Stomach (tissue), 19 donors: ENCODE data around the gene RASA1. TPM values are rescaled to one million over a fixed set of nuclear protein-coding genes. Genes with fewer than 3 reads are reported as not detected.
A peak's percentile ranks its signal among the peaks of the same experiment; 100 is the strongest.

Experiments used
- DNase-seq, 2 donors: peaks; one replicate each; pipeline versions ENCODE4 v3.0.0 to v3.0.0-alpha.2; 2013 to 2019
- H3K27ac ChIP-seq, 5 donors: fragments of 200-600 bp in 4 of 5; sonication (generic) in 4 of 5; one replicate each; pipeline ENCODE4 v1.5.1; 2013 to 2019; ENCODE audit warnings: mild to moderate bottlenecking in 1 of 5, moderate library complexity in 1 of 5
- H3K27me3 ChIP-seq, 3 donors: fragments of 200-600 bp; sonication (generic); one replicate each; pipeline ENCODE4 v1.5.1; 2017 to 2019; ENCODE audit warnings: mixed run types in 1 of 3
- H3K36me3 ChIP-seq, 4 donors: fragments of 200-600 bp; sonication (generic); 1 replicate in 3 of 4; 2 replicates in 1 of 4; pipeline ENCODE4 v1.5.1; 2016 to 2019
- H3K4me1 ChIP-seq, 4 donors: fragments of 200-600 bp; sonication (generic); one replicate each; pipeline ENCODE4 v1.5.1; 2016 to 2019
- H3K4me3 ChIP-seq, 4 donors: fragments of 200-600 bp; sonication (generic) in 3 of 4; one replicate each; pipeline ENCODE4 v1.5.1; 2016 to 2019; ENCODE audit warnings: mild to moderate bottlenecking in 1 of 4
- H3K9me3 ChIP-seq, 4 donors: fragments of 200-600 bp; sonication (generic); one replicate each; pipeline ENCODE4 v1.5.1; 2016 to 2019
- EP300 ChIP-seq: sonication (generic); formaldehyde crosslinking; IDR thresholded peaks from one replicate; pipeline ENCODE4 v1.6.1; 2017; ENCODE audit warnings: antibody characterized with exemption
- POLR2A ChIP-seq, 4 donors: fragments of 450-650 bp; IDR thresholded peaks; one replicate each; pipeline ENCODE4 v1.6.1; 2016; ENCODE audit warnings: antibody characterized with exemption in 4 of 4, control low read depth in 2 of 4, mild to moderate bottlenecking in 1 of 4, moderate library complexity in 1 of 4
- POLR2AphosphoS5 ChIP-seq, 3 donors: sonication (generic); formaldehyde crosslinking; IDR thresholded peaks; one replicate each; pipeline ENCODE4 v1.6.1; 2016; ENCODE audit warnings: antibody characterized with exemption in 3 of 3
- WGBS, 5 donors: extraction: QIAGEN DNeasy Blood & Tissue Kit in 3 of 5; methylation state at CpG; one replicate each; pipeline versions ENCODE4 v1.1.5 to v1.1.7; 2013 to 2018; 5-methylcytosine and 5-hydroxymethylcytosine counted together
- intact Hi-C: fragments of 100-400 bp; cut with DNase I; formaldehyde crosslinking; loops from one replicate; pipeline ENCODE4 v1.15.1; 2023; ENCODE audit warnings: low total_unique reads
- long read RNA-seq, 10 donors: transcript quantifications; one replicate each; lab custom pipeline, GENCODE V29; 2026
- polyA plus RNA-seq, 3 donors: library from polyadenylated mRNA; stranded (reverse); fragments of 200-250 nt; gene quantifications; one replicate each; pipeline ENCODE4 v1.2.3, GENCODE V29; 2013
- total RNA-seq, 5 donors: library from RNA; depleted of rRNA; stranded (reverse); fragments of >200 nt; gene quantifications; one replicate each; pipeline versions ENCODE4 v1.1.0 to v1.2.3, GENCODE V29; 2014 to 2016
- TF ChIP-seq, protein P1 (sequence below), 7 experiments: fragments of 450-650 bp in 4 of 7; fragments of 200-600 bp in 3 of 7; sonication (generic) in 3 of 7; IDR thresholded peaks; one replicate each; pipeline ENCODE4 v1.5.1; 2016 to 2019; ENCODE audit warnings: antibody characterized with exemption in 7 of 7, control low read depth in 2 of 7, mild to moderate bottlenecking in 1 of 7
- donor health status: healthy with polysubstance abuse.
- donor health status: Bipolar disorder and iron deficiency.
- donor health status: healthy.

The RASA1 gene
- total RNA-seq: 10 to 100 TPM; 17.7 to 89.3 (median 22.2) TPM
- 10 to 100 TPM in 1 of 3 donors, 1 to 10 TPM in 2; 7.3 to 10.1 (median 8.4) TPM for polyA plus RNA-seq
- long read RNA-seq, donor 1: 0 reads
- long read RNA-seq, donor 2, partial matches to known transcripts: 7 of 7 reads
- long read RNA-seq, donor 2, other reads (novel, unspliced or antisense): 0 of 7 reads
- long read RNA-seq, donor 3, partial matches to known transcripts: 0 of 1 reads
- long read RNA-seq, donor 3, other reads (novel, unspliced or antisense): 0 of 1 reads
- long read RNA-seq, donor 4: 0 reads
- long read RNA-seq, donor 5, partial matches to known transcripts: 5 of 22 reads
- long read RNA-seq, donor 5, other reads (novel, unspliced or antisense): 14 of 22 reads
- long read RNA-seq, donor 6, transcript RASA1-201 (25 exons, 3,752 nt): major isoform, 7 of 57 reads
- long read RNA-seq, donor 6, partial matches to known transcripts: 22 of 57 reads
- long read RNA-seq, donor 6, other reads (novel, unspliced or antisense): 28 of 57 reads
- long read RNA-seq, donor 7, partial matches to known transcripts: 21 of 22 reads
- long read RNA-seq, donor 7, other reads (novel, unspliced or antisense): 0 of 22 reads
- long read RNA-seq, donor 8, partial matches to known transcripts: 0 of 14 reads
- long read RNA-seq, donor 8, other reads (novel, unspliced or antisense): 13 of 14 reads
- long read RNA-seq, donor 9, partial matches to known transcripts: 13 of 26 reads
- long read RNA-seq, donor 9, other reads (novel, unspliced or antisense): 13 of 26 reads
- long read RNA-seq, donor 10: 0 reads

DNA sequence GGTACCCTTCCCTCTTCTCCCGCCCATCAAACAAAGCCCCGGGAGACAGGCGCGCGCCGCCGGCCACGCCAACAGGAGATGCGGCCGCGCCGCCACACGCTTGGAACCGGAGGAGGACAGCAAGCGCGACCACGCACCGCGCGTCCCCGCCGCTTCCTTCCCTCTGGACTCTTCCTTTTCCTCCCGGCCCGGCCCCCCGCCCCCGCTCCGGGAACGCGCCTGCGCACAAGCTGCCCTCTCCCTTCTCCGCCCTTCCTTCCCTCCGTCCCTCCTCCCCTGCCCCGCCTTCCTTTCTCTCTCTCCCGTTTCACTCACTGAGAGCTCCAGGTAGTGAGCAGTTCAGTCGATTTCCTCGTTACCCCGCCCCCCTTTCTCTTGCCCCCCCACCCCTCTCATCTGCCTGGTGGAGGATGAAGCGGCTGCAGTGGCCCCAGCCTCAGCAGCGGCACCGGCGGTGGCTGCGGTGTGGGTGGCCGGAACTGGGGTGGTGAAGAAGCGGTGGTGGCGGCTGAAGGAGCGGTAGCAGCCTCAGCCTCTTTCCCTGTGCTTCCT lies at the start of gene RASA1:
Gene RASA1 (plus strand): TSS at position 310 of the 552 bp plus-strand sequence. CDS start 569 bp downstream, outside the sequence.
- Histone ChIP-seq H3K27ac (peak within 1 kb of the TSS; percentile 91 to 94 (median 93)), H3K4me3 (peak within 1 kb of the TSS; percentile 71 to 97 (median 86)), H3K9me3 (no peaks in the 10 kb centered on the region), H3K4me1 (peaks cover 12 to 40% (median 25%) of the 10 kb centered on the region in 4 donors), H3K27me3 (no peaks in the 10 kb centered on the region), H3K36me3 (no peaks in the 10 kb centered on the region)
- intact Hi-C loops: no loop called here
- DNase-seq: peak; percentile 91 to 98
- TF ChIP-seq POLR2A (IDR thresholded peaks at IDR 0.05) (peak in 1 of 4 donors; percentile 16), EP300 (no peak), POLR2AphosphoS5 (IDR thresholded peaks at IDR 0.05) (peak; percentile 62 to 88 (median 86))
- TF ChIP-seq, protein P1, sequence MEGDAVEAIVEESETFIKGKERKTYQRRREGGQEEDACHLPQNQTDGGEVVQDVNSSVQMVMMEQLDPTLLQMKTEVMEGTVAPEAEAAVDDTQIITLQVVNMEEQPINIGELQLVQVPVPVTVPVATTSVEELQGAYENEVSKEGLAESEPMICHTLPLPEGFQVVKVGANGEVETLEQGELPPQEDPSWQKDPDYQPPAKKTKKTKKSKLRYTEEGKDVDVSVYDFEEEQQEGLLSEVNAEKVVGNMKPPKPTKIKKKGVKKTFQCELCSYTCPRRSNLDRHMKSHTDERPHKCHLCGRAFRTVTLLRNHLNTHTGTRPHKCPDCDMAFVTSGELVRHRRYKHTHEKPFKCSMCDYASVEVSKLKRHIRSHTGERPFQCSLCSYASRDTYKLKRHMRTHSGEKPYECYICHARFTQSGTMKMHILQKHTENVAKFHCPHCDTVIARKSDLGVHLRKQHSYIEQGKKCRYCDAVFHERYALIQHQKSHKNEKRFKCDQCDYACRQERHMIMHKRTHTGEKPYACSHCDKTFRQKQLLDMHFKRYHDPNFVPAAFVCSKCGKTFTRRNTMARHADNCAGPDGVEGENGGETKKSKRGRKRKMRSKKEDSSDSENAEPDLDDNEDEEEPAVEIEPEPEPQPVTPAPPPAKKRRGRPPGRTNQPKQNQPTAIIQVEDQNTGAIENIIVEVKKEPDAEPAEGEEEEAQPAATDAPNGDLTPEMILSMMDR (IDR thresholded peaks at IDR 0.05): no peak
- WGBS, 5 donors: 0 to 1% (median 1%) methylated on average over 40 to 46 of the region's 46 CpGs

DNA sequence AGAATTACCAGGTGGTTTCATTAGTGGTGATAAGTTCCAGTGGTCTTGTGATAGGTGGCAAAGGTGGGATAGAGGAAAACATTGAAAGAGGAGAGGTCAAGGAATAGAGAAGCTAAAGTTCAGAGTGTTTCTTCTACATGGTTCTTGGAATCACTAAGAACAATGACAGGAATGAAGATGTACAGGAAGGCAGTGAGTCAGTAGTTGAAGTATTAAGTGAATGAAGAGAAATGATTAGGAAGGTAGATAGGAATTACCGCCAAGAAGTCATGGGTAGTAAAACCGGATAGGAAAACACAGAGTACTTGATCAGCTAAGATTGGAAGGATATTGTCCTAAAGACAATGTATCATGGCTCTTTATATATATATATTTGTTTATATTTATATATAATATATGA lies 37.9 kb upstream of the RASA1 start:
- 89 to 94% (median 90%) methylated on average over 2 of the region's 2 CpGs for WGBS, 5 donors
- no peak for DNase-seq

DNA sequence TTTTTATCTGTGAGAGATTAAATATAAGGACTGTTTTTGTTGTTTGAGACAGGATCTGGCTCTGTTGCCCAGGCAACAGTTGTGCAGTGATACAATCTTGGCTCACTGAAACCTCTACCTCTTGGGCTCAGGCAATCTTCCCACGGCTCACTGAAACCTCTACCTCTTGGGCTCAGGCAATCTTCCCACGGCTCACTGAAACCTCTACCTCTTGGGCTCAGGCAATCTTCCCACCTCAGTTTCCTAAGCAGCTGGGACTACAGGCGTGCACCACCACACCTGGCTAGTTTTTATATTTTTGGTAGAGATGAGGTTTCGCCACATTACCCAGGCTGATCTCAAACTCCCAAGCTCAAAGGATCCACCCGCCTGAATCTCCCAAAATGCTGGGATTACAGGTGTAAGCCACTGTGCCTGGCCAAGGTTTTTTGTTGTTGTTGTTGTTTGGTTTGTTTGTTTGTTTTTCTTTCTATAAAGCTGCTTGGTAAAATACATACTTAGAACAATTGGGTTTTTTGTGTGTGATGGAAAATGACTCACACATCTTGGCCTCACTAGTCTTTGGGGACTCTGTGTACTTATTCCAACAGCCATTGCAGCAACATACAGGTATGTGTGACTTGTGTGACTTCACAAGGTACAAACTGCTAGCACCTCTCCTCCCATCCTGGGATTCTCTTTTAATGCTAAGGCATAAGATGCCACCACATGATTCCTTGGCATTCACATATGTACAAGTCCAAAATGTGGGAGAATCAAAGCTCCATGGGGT lies 36.5 kb upstream of the RASA1 start:
- no peaks in the 10 kb centered on the region for H3K36me3 ChIP-seq
- no peak for DNase-seq
- no peaks in the 10 kb centered on the region for H3K9me3 ChIP-seq
- TF ChIP-seq POLR2AphosphoS5 (IDR thresholded peaks at IDR 0.05): no peak
- TF ChIP-seq, protein P1 (IDR thresholded peaks at IDR 0.05): no peak
- TF ChIP-seq EP300: no peak
- no peak for TF ChIP-seq POLR2A (IDR thresholded peaks at IDR 0.05)
- H3K27ac ChIP-seq: no peak overlapping the region
- no peaks in the 10 kb centered on the region for H3K27me3 ChIP-seq
- 72 to 86% (median 81%) methylated on average over 5 of the region's 5 CpGs for WGBS, 5 donors
- intact Hi-C loops: no loop called here
- H3K4me3 ChIP-seq: no peak overlapping the region
- H3K4me1 ChIP-seq: no peaks in the 10 kb centered on the region

More for the DNA sequence above, 37.9 kb upstream of the RASA1 start:
- Histone ChIP-seq H3K27ac (no peak overlapping the region), H3K27me3 (no peaks in the 10 kb centered on the region), H3K9me3 (no peaks in the 10 kb centered on the region), H3K36me3 (no peaks in the 10 kb centered on the region), H3K4me1 (no peaks in the 10 kb centered on the region), H3K4me3 (no peak overlapping the region)
- intact Hi-C loops: no loop called here
- TF ChIP-seq EP300 (no peak), POLR2AphosphoS5 (IDR thresholded peaks at IDR 0.05) (no peak), POLR2A (IDR thresholded peaks at IDR 0.05) (no peak)
- TF ChIP-seq, protein P1 (IDR thresholded peaks at IDR 0.05): no peak
